Spleen (tissue), 7 donors: Measurements from ENCODE around the gene DAB1.

Experiments
- POLR2A ChIP-seq, 3 donors: fragments of 450-650 bp; IDR thresholded peaks; one replicate each; pipeline ENCODE4 v1.5.1; 2017; ENCODE audit warnings: antibody characterized with exemption in 3 of 3, mild to moderate bottlenecking in 1 of 3
- TF ChIP-seq, protein P1 (sequence below), 11 experiments: fragments of 200-600 bp in 7 of 11; fragments of 450-650 bp in 4 of 11; sonication (generic) in 4 of 11; IDR thresholded peaks in 8 of 11; conservative IDR thresholded peaks in 3 of 11; 1 replicate in 7 of 11; 2 replicates in 4 of 11; pipeline versions ENCODE4 v1.4.0 to v1.8.0; 2016 to 2021; ENCODE audit warnings: antibody characterized with exemption in 11 of 11, inconsistent platforms in 4 of 11, mild to moderate bottlenecking in 1 of 11
- donor health status: DM: no; HTN: no; CAD: no; lungs with moderate emphysema.
- donor health status: DM: no; HTN: no; CAD: no.
- donor health status: DM: no; HTN: no; CAD: no.

DNA sequence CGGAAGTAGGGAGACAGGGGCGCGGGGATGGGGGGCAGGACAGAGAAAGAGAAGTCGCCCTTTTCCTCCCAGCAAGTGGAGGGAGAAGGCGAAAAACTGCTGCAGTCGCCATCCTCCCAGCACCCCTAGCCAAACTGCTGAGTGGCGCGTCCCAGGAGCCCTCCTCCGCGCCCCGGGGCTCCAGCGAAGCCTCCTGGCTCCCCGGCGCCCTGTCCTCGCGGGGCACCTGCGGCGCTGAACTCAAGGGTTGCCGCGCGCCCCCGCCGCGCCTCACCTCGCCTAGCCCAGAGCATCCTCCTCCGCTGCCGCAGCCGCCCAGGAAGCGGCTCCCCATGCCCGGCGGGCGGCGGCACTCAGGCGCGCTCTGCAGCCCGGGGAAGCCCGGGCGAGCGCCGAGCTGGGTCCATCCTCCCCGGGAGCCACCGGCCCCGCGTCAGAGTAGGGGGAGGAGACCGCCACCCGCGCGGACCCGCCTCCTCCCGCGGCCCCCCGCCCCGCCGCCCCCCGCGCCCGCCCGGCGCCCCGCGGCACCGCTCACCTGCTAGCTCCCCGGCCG is at the start of gene DAB1:
- no peak for TF ChIP-seq POLR2A (IDR thresholded peaks at IDR 0.05)
- TF ChIP-seq, protein P1, sequence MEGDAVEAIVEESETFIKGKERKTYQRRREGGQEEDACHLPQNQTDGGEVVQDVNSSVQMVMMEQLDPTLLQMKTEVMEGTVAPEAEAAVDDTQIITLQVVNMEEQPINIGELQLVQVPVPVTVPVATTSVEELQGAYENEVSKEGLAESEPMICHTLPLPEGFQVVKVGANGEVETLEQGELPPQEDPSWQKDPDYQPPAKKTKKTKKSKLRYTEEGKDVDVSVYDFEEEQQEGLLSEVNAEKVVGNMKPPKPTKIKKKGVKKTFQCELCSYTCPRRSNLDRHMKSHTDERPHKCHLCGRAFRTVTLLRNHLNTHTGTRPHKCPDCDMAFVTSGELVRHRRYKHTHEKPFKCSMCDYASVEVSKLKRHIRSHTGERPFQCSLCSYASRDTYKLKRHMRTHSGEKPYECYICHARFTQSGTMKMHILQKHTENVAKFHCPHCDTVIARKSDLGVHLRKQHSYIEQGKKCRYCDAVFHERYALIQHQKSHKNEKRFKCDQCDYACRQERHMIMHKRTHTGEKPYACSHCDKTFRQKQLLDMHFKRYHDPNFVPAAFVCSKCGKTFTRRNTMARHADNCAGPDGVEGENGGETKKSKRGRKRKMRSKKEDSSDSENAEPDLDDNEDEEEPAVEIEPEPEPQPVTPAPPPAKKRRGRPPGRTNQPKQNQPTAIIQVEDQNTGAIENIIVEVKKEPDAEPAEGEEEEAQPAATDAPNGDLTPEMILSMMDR (IDR thresholded peaks at IDR 0.05 in 8 of 11, conservative IDR thresholded peaks at IDR 0.05 in 3 of 11): no peak
